K562 (cell line): ENCODE data around the gene MLH3. TPM values are rescaled to one million over a fixed set of nuclear protein-coding genes. Genes with fewer than 3 reads are reported as not detected.
A peak's percentile ranks its signal among the peaks of the same experiment; 100 is the strongest.

Source experiments
- CCNT2 ChIP-seq: IDR thresholded peaks from 2 replicates; pipeline ENCODE4 v1.6.1; 2011; ENCODE audit warnings: borderline replicate concordance, low read depth, mild to moderate bottlenecking, moderate library complexity, mixed read lengths, low read length; ENCODE audit not compliant: insufficient read length; ENCODE audit errors: extremely low read depth
- GABPB1 ChIP-seq: sonication (generic); formaldehyde crosslinking; IDR thresholded peaks from 2 replicates; pipeline ENCODE4 v1.8.0; 2022; ENCODE audit warnings: mild to moderate bottlenecking, missing genetic modification reagents
- HMG20A ChIP-seq: fragments of 450-650 bp; formaldehyde crosslinking; conservative IDR thresholded peaks from 2 replicates; pipeline ENCODE4 v1.4.0; 2020; ENCODE audit warnings: mild to moderate bottlenecking, mixed read lengths
- HNRNPL ChIP-seq: fragments of 200-400 bp; formaldehyde crosslinking; IDR thresholded peaks from 2 replicates; pipeline ENCODE4 v1.6.1; 2017; ENCODE audit warnings: low read depth, mild to moderate bottlenecking, low read length
- ID3 ChIP-seq, 2 experiments: fragments of 250-450 bp in 1 of 2; fragments of 450-650 bp in 1 of 2; sonication (Bioruptor Pico) in 1 of 2; IDR thresholded peaks; 2 replicates each; pipeline versions ENCODE4 v1.6.1 to v1.8.0; 2016 to 2021; ENCODE audit warnings: mild to moderate bottlenecking in 2 of 2, moderate library complexity in 2 of 2, missing compliant biosample characterization in 1 of 2, missing genetic modification characterization in 1 of 2
- KDM5B ChIP-seq: fragments of 200-600 bp; sonication (generic); IDR thresholded peaks from 2 replicates; pipeline ENCODE4 v1.6.1; 2012; ENCODE audit warnings: low read depth, mild to moderate bottlenecking, moderate library complexity, low read length, control low read depth, inconsistent platforms; ENCODE audit not compliant: insufficient replicate concordance
- NFXL1 ChIP-seq: fragments of 450-650 bp; formaldehyde crosslinking; IDR thresholded peaks from 2 replicates; pipeline ENCODE4 v1.4.0; 2021; ENCODE audit warnings: mild to moderate bottlenecking
- NRF1 ChIP-seq, 2 experiments: fragments of 450-650 bp; IDR thresholded peaks in 1 of 2; conservative IDR thresholded peaks in 1 of 2; 2 replicates each; pipeline ENCODE4 v1.6.1; 2014; ENCODE audit warnings: mild to moderate bottlenecking in 2 of 2
- POLR2B ChIP-seq: fragments of 450-650 bp; IDR thresholded peaks from 2 replicates; pipeline ENCODE4 v1.6.1; 2018; ENCODE audit warnings: low read depth; ENCODE audit not compliant: partially characterized antibody
- RBM34 ChIP-seq: fragments of 200-400 bp; formaldehyde crosslinking; IDR thresholded peaks from 2 replicates; pipeline ENCODE4 v1.6.1; 2018; ENCODE audit warnings: low read length, borderline replicate concordance; ENCODE audit not compliant: insufficient read depth
- SMAD1 ChIP-seq: fragments of 150-350 bp; IDR thresholded peaks from 2 replicates; pipeline ENCODE4 v1.6.1; 2014; ENCODE audit warnings: low read length, low read depth; ENCODE audit not compliant: partially characterized antibody
- SNAPC5 ChIP-seq: fragments of 250-450 bp; sonication (Bioruptor Pico); IDR thresholded peaks from 2 replicates; pipeline ENCODE4 v1.8.0; 2021; ENCODE audit warnings: moderate library complexity, mild to moderate bottlenecking, inconsistent platforms
- TOE1 ChIP-seq, 2 experiments: fragments of 450-650 bp in 1 of 2; sonication (generic) in 1 of 2; formaldehyde crosslinking in 1 of 2; IDR thresholded peaks; 2 replicates each; pipeline versions ENCODE4 v1.7.1 to v1.8.0; 2016 to 2022; ENCODE audit warnings: borderline replicate concordance in 2 of 2, mild to moderate bottlenecking in 2 of 2, antibody characterized with exemption in 1 of 2, inconsistent platforms in 1 of 2, low read depth in 1 of 2, missing genetic modification reagents in 1 of 2, moderate library complexity in 1 of 2
- TRIM24 ChIP-seq, 2 experiments: fragments of 450-650 bp; IDR thresholded peaks; 2 replicates each; pipeline ENCODE4 v1.6.1; 2016
- YY1 ChIP-seq, 3 experiments: IDR thresholded peaks; 2 replicates each; pipeline ENCODE4 v1.6.1; 2011; ENCODE audit warnings: low read length in 2 of 3, mild to moderate bottlenecking in 2 of 3, moderate library complexity in 2 of 3, borderline replicate concordance in 1 of 3, control low read depth in 1 of 3, low read depth in 1 of 3; ENCODE audit not compliant: insufficient read depth in 3 of 3, insufficient replicate concordance in 2 of 3, control insufficient read depth in 1 of 3, insufficient read length in 1 of 3; ENCODE audit errors: extremely low read depth in 1 of 3
- ZNF217 ChIP-seq: sonication (generic); formaldehyde crosslinking; IDR thresholded peaks from 2 replicates; pipeline ENCODE4 v1.8.0; 2022; ENCODE audit warnings: mild to moderate bottlenecking, missing genetic modification reagents
- ZNF384 ChIP-seq: IDR thresholded peaks from 2 replicates; pipeline ENCODE4 v1.6.1; 2012; ENCODE audit warnings: low read depth, low read length, improper control_type of control experiment
- ZNF592 ChIP-seq: fragments of 450-650 bp; IDR thresholded peaks from 2 replicates; pipeline ENCODE4 v1.6.1; 2017; ENCODE audit warnings: antibody characterized with exemption, mild to moderate bottlenecking
- polyA plus RNA-seq, 8 experiments: library from polyadenylated mRNA; depleted of rRNA in 4 of 8; stranded (reverse) in 5 of 8; unstranded in 3 of 8; fragments of >200 nt; fragmentation: Nextera tagmentation in 2 of 8; fragmentation: Illumina TruSeq in 1 of 8; extraction: Ambion mirVana in 2 of 8; extraction: Trizol in 1 of 8; gene quantifications; 2 replicates each; pipeline versions ENCODE4 v1.2.1 to v1.2.3, GENCODE V29; 2011 to 2014; ENCODE audit warnings: inconsistent platforms in 1 of 8, missing spikeins in 1 of 8
- total RNA-seq, 7 experiments: library from RNA; depleted of rRNA in 6 of 7; stranded (reverse); fragments of >200 nt in 6 of 7; fragmentation: Illumina TruSeq in 2 of 7; extraction: Trizol in 2 of 7; gene quantifications; 2 replicates each; pipeline versions ENCODE4 v1.2.1 to v1.2.3, GENCODE V29; 2011 to 2021; ENCODE audit warnings: low replicate concordance in 1 of 7
- TF ChIP-seq, protein P1 (sequence below): fragments of 450-650 bp; IDR thresholded peaks from 2 replicates; pipeline ENCODE4 v1.6.1; 2017; ENCODE audit warnings: mild to moderate bottlenecking, moderate library complexity

Gene MLH3
- total and polyA plus RNA-seq, 9 of the 15 experiments (the other 6 are each of a cell fraction or from before 2014, with no cell fraction given): 5.9 to 15.3 (median 10.7) TPM

DNA sequence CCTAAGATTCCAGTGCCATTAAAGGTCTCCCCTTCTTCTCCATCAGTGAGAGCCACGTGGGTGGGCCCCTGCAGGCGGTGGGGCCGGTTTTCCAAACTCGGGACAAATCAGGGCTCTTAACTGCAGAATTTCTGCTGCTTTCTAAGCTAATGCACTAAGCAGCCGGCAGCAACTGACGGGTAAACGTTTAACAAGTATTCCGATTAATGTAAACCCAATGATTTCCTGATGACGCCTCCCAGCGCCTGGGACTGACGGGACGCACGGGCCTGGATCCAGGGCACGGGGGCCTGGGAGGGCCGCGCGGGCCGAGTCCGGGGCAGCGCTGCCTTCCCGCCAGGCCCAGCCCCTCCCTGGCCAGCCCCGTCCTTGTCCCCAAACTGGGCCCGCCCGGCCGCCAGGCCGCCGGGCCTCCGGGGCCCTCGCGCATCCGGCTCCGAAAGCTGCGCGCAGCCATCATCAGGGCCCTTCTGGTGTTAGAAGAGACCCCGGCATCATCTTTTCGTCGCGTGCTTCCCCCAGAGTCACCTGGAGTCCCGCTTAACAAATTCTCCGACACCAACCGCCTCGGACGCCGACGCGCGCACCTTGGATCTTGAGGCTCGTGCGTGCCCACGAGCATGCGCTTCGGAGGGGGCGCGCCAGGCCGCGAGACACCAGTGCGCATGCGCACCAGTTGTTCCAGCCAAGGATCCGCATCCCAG is at the start of gene MLH3 (continued):
- TF ChIP-seq ID3 (CRISPR knock-in tag; IDR thresholded peaks at IDR 0.05): no peak
- peak; percentile 68; the same call in 1 of the 2 replicates for TF ChIP-seq ID3 (tag; IDR thresholded peaks at IDR 0.05)
- no peak for TF ChIP-seq TRIM24 (IDR thresholded peaks at IDR 0.05)
- TF ChIP-seq YY1 (IDR thresholded peaks at IDR 0.05; ENCODE audit: borderline replicate concordance in 1 of 3, control insufficient read depth in 1 of 3, extremely low read depth in 1 of 3, insufficient read depth in 3 of 3, insufficient read length in 1 of 3, insufficient replicate concordance in 2 of 3, low read depth in 1 of 3, low read length in 2 of 3): peak in 1 of 3 experiments; percentile 53
- TF ChIP-seq RBM34: no peak
- TF ChIP-seq TOE1 (IDR thresholded peaks at IDR 0.05; ENCODE audit: borderline replicate concordance): no peak
- TF ChIP-seq TOE1 (CRISPR knock-in tag; IDR thresholded peaks at IDR 0.05; ENCODE audit: borderline replicate concordance, low read depth): no peak
- TF ChIP-seq NFXL1: 0 out of 2 replicates have a peak, but pooled peaks have one; percentile 29
- TF ChIP-seq, protein P1, sequence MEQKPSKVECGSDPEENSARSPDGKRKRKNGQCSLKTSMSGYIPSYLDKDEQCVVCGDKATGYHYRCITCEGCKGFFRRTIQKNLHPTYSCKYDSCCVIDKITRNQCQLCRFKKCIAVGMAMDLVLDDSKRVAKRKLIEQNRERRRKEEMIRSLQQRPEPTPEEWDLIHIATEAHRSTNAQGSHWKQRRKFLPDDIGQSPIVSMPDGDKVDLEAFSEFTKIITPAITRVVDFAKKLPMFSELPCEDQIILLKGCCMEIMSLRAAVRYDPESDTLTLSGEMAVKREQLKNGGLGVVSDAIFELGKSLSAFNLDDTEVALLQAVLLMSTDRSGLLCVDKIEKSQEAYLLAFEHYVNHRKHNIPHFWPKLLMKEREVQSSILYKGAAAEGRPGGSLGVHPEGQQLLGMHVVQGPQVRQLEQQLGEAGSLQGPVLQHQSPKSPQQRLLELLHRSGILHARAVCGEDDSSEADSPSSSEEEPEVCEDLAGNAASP: no peak
- TF ChIP-seq ZNF217 (CRISPR knock-in tag): no peak
- TF ChIP-seq ZNF592: peak; percentile 83
- no peak for TF ChIP-seq ZNF384
- no peak for TF ChIP-seq HNRNPL
- peak; percentile 56 for TF ChIP-seq CCNT2
- no peak for TF ChIP-seq HMG20A (CRISPR knock-in tag)
- no peak for TF ChIP-seq SNAPC5 (CRISPR knock-in tag)
- peak; percentile 98 for TF ChIP-seq NRF1 (conservative IDR thresholded peaks at IDR 0.05 in 1 of 2, IDR thresholded peaks at IDR 0.05 in 1 of 2)
- 0 out of 2 replicates have a peak, but pooled peaks have one; percentile 29 for TF ChIP-seq GABPB1 (CRISPR knock-in tag)
- peak; percentile 22 for TF ChIP-seq KDM5B
- no peak for TF ChIP-seq SMAD1
- peak; percentile 86 for TF ChIP-seq POLR2B
